Right kidney (tissue), 1 donor: Measurements from ENCODE around the gene PRR5.
"Not testable (repeated sequence)": the region's sequence is repeated elsewhere in the genome, so short reads cannot be mapped to it uniquely, and the experiment has no call there.

Experiments used
- DNase-seq: peaks from one replicate; pipeline ENCODE4 v3.0.0-alpha.2; 2016

PRR5 gene

GRCh38 chr22:44671742-44672141 lies 30.3 kb upstream of the PRR5 start:
- no peak for DNase-seq

DNA sequence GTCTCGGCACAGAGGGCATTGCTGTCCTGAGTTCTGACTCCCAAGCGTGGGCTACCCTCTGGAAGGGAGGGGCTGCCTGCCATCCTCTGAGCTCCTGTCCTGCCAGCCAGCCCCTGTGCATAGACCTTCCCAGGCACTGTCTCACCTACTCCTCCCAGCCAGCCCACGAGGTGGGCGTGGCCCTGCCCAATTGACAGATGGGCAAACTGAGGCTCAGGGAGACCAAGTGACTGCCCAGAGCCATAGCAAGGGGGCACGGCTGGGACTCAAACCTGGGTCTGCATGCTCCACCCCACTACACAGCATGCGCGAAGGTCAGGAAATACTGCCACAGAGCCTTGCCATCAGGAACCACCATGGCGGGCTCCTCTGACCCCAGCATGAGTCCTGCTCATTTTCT lies 29.4 kb upstream of the PRR5 start:
- no peak for DNase-seq

- no peak for DNase-seq
Observed at GRCh38 chr22:44673406-44673805, 28.6 kb upstream of the PRR5 start.

DNA sequence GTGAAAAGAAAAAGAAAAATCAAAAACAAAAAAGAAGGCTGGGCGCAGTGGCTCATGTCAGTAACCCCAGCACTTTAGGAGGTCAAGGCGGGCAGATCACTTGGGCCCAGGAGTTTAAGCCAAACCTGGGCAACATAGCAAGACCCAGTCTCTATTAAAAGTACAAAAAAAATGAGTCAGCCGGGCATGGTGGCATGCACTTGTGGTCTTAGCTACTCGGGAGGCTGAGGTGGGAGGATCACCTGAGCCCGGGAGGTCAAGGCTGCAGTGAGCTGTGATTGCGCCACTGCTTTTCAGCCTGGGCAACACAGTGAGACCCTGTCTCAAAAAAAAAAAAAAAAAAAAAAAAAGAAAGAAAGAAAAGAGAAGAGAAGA lies 26.0 kb upstream of the PRR5 start:
- not testable (repeated sequence) for DNase-seq

- DNase-seq = peak; percentile 59
Observed at GRCh38 chr22:44676441-44677352, 25.3 kb upstream of the PRR5 start.

- DNase-seq = no peak
Observed at GRCh38 chr22:44677353-44677840, 24.6 kb upstream of the PRR5 start.

- no peak for DNase-seq
Observed at GRCh38 chr22:44677871-44678555, 24.0 kb upstream of the PRR5 start.

- no peak for DNase-seq
Observed at GRCh38 chr22:44678556-44679305, 23.3 kb upstream of the PRR5 start.

DNA sequence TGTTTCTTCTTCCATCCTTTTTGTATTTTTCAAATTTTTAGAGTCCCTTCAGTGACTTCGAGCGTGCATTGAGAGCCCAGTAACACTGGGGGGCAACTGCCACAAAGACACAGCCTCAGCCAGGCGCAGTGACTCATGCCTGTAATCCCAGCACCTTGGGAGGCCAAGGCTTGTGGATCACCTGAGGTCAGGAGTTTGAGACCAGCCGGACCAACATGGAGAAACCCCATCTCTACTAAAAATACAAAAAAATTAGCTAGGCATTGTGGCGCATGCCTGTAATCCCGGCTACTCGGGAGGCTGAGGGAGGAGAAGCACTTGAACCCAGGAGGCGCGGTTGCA lies 22.7 kb upstream of the PRR5 start:
- DNase-seq = not testable (repeated sequence)

GRCh38 chr22:44680058-44680457 lies 21.9 kb upstream of the PRR5 start:
- no peak for DNase-seq

GRCh38 chr22:44680481-44680894 lies 21.5 kb upstream of the PRR5 start:
- no peak for DNase-seq

GRCh38 chr22:44682556-44683168 lies 19.3 kb upstream of the PRR5 start:
- no peak for DNase-seq

DNA sequence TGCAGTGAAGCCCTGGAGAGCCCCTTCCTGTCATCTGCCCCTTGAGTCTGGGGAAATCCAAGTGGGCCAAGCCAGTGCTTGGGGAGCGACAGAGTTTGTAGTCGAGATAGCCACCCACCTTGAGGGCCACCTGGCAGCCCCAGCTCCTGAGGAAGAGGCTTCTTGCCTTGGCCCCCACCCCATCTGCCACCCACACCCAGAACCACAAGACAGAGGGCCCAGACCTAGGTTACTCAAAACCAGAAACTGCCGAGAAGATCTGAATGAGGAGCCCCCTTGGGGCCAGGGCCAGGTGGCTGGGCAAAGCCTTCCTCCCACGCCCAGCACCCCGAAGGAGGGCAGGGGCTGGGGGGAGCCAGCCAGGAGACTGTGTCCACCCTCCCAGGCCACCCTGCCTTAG lies 18.8 kb upstream of the PRR5 start:
- DNase-seq = no peak

- no peak for DNase-seq
Observed at GRCh38 chr22:44683881-44684280, 18.1 kb upstream of the PRR5 start.

DNA sequence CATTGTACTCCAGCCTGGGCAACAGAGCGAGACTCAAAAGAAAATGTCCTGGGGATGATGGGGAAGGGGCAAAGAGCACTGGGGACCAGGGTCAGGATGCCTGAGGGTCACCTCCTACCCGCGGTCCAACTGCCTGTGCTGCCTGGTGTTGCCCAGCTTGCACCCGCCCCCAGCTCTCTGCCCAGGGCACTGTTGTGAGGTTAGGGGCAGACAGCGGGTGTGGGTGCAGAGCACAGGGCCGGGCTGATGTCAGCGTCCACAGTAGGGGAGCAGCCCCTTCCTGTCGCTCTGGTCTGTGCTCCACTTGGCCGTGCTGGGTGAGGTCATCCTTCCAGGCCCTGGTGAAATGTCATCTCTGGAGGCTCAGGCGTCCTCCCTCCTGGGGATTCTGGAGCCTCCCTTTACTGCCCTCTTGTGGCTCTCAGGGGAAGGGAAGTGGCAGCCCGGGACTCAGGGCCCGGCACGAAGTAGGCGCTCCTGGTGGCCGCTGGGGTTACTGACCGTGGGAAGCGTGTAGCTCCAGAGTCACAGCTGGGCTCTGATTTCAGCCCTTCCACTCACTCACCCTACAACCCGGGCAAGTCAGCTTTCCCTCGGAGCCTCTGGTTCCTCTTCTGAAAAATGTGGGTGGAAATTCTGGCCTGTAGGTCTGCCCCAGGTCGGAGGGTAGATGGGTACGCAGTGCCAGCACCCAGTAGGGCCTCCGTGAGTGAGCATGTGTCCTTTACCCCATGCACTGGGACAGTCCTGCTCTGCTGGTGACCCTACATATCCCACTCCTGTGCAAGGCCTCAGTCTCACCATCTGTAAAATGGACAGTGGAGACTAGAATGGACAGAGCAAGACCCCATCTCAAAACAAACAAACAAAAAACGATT lies 17.3 kb upstream of the PRR5 start:
- peak; percentile 75 for DNase-seq

- no peak for DNase-seq
Observed at GRCh38 chr22:44685384-44686056, 16.5 kb upstream of the PRR5 start.

GRCh38 chr22:44686873-44687600 lies 15.0 kb upstream of the PRR5 start:
- no peak for DNase-seq

DNA sequence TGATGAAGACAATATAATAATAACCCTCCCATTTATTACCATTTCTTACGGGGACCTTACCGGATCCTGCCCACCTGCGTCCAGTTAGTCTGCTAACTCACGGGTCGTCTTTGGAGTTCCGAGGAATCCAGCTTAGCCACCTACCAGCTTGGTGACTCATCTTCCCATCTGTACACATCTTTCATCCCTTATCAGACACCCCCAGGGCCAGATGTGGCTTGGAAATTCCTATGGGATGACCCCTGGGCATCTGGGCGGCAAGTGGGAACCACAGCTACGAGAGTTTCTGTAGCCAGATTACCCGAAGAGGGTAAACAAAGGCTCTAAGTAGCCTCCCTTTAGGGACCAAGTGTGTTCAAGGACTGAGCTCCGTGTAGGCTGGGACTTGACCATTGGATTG lies 12.8 kb upstream of the PRR5 start:
- no peak for DNase-seq

- DNase-seq = no peak
Observed at GRCh38 chr22:44689915-44690524, 12.0 kb upstream of the PRR5 start.
